ENCODE data around the gene DNAL4. TPM values are rescaled to one million over a fixed set of nuclear protein-coding genes. Genes with fewer than 3 reads are reported as not detected.

DNAL4 gene
- total RNA-seq, 4 donors from 2014 or later, result 9.3 to 15.2 (median 12.8) TPM

DNA sequence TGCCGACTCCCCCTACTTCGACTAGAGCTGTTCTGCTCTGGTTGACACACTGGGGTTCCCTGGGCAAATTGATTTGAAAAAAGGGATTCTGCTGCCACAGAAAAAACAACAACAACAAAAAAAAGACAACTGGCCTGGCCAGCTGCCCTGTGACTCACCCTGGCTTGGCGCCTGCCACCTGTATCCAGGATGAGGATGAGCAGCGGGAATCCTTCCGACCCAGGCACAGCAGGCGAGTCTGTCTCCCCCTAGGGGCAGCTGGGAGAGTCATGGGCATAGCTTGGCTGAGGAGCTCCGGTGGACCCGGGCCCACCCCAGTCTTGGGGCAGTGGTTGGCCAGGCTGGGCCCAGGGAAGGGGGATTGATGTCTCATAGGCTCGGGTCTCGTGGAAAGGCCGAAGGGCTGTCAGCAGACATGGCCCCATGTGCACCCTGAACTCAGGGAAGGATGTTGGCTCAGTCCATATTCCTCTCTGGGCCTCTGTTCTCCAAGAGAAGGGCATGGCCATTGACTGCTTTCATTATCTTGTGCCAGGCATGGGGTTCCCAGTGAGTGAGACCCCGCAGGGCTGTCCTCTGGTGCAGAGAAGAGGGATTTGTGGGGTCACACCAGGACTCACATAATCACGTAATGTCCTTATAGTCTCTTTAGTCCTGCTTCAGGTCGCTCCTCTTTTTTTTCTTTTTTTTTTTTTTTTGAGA lies 27.7 kb downstream of the DNAL4 start:
- 51% methylated on average over 14 of the region's 14 CpGs for WGBS
- Histone ChIP-seq H3K36me3 (no peaks in the 10 kb centered on the region), H3K27me3 (peaks cover 0 to 4% (median 0%) of the 10 kb centered on the region in 4 donors), H3K9me3 (no peaks in the 10 kb centered on the region), H3K4me3 (no peak overlapping the region), H3K27ac (replicated peaks in 1 of 4) (no peak overlapping the region), H3K4me1 (peaks cover 0 to 17% (median 14%) of the 10 kb centered on the region in 4 donors)
- DNase-seq (ENCODE audit: extremely low spot score), result no peak
- intact Hi-C loops (cut with DNase I), result loop anchor here (5.0 kb wide), 1 partner anchor 76 kb away; the partner anchor contains the start of gene NPTXR
- TF ChIP-seq EP300 (IDR thresholded peaks at IDR 0.05), result no peak
- TF ChIP-seq CTCF (IDR thresholded peaks at IDR 0.05), result peak; percentile 45 to 74 (median 53)
- no peak for TF ChIP-seq POLR2A (IDR thresholded peaks at IDR 0.05; ENCODE audit: low read depth)
- peak; percentile 36 to 40 for TF ChIP-seq POLR2AphosphoS5 (IDR thresholded peaks at IDR 0.05)

DNA sequence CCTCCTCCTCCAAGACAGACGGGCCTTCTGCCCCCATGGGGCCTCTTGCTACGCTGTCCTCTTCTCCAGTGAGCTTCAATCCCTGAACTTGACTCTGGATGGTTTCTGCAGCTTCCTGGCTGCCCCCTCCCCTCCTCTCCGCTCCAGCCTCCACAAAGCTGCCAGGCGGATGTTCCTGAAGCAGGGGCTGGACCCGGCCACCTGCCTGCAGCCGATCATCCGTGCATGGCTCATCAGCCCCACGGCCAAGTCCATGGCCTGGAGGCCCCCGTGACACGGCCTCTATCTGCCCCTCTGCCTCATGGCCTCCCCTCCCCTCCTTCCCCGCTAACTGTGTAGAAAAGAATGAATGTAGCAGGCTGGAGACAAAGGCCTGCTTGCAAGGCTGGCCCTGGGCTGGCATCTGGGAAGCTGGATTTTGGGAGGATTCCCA lies 31.4 kb downstream of the DNAL4 start:
- Histone ChIP-seq H3K36me3 (no peaks in the 10 kb centered on the region), H3K9me3 (no peaks in the 10 kb centered on the region), H3K4me1 (peaks cover 0 to 11% (median 7%) of the 10 kb centered on the region in 4 donors), H3K4me3 (no peak overlapping the region), H3K27ac (replicated peaks in 1 of 4) (no peak overlapping the region), H3K27me3 (peaks cover 0 to 4% (median 0%) of the 10 kb centered on the region in 4 donors)
- intact Hi-C loops (cut with DNase I), result no loop called here
- no peak for TF ChIP-seq POLR2A (IDR thresholded peaks at IDR 0.05; ENCODE audit: low read depth)
- no peak for TF ChIP-seq CTCF (IDR thresholded peaks at IDR 0.05)
- DNase-seq (ENCODE audit: extremely low spot score), result no peak
- WGBS, result 79% methylated on average over 6 of the region's 11 CpGs

GRCh38 chr22:38761202-38762162 lies 32.5 kb downstream of the DNAL4 start:
- TF ChIP-seq POLR2A (IDR thresholded peaks at IDR 0.05; ENCODE audit: low read depth), result no peak
- TF ChIP-seq EP300 (IDR thresholded peaks at IDR 0.05), result no peak
- TF ChIP-seq POLR2AphosphoS5 (IDR thresholded peaks at IDR 0.05), result no peak
- TF ChIP-seq CTCF (IDR thresholded peaks at IDR 0.05), result no peak
- H3K9me3 ChIP-seq, result no peaks in the 10 kb centered on the region
- no peaks in the 10 kb centered on the region for H3K36me3 ChIP-seq
- H3K27me3 ChIP-seq, result no peaks in the 10 kb centered on the region
- no peak overlapping the region for H3K4me3 ChIP-seq
- peaks cover 6 to 20% (median 17%) of the 10 kb centered on the region in 4 donors for H3K4me1 ChIP-seq
- whole genome bisulfite sequencing, result 75% methylated on average over 13 of the region's 20 CpGs
- intact Hi-C loops (cut with DNase I), result no loop called here
- no peak for DNase-seq (ENCODE audit: extremely low spot score)
- H3K27ac ChIP-seq (replicated peaks in 1 of 4), result no peak overlapping the region

DNA sequence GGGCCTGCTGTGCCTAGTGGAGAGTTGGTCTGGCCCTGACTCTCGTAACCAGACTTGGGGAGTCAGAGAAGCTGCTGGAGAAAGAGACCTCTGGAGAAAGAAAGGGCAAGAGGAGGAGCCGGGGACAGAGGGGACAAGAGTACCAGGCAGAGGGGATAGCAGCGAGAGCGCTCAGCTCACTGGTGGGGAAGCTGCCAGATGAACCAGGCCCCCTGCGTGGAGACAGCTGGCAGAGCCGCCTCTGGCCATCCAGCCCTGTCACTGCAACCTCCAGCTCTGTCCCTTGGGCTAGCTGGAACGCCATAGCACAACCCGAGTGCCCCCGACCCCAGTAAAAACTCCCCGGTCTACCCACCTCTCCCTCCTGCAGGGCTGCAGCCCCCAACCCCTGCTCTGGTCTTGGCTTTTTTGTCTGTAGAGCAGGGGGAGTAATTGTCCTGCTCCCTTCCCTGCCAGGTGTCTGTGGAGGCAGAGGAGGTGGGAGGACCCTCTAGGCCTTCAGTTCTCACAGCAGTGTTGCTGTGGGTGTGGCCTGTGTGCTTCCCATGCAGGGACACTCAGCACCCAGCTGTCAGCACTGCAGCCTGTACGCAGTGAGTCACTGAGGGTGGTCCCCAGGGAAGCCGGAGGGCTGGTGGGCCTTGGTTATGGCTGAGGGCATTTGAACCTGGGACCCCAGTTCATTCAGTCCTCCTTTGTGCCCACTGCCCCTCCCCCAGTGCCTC lies 33.3 kb downstream of the DNAL4 start:
- TF ChIP-seq EP300 (IDR thresholded peaks at IDR 0.05), result no peak
- TF ChIP-seq POLR2AphosphoS5 (IDR thresholded peaks at IDR 0.05), result no peak
- no peak for TF ChIP-seq CTCF (IDR thresholded peaks at IDR 0.05)
- TF ChIP-seq POLR2A (IDR thresholded peaks at IDR 0.05; ENCODE audit: low read depth), result no peak
- DNase-seq (ENCODE audit: extremely low spot score), result no peak
- WGBS, result 85% methylated on average over 10 of the region's 12 CpGs
- Histone ChIP-seq H3K36me3 (no peaks in the 10 kb centered on the region), H3K9me3 (no peaks in the 10 kb centered on the region), H3K4me1 (peaks cover 8 to 19% (median 16%) of the 10 kb centered on the region in 4 donors), H3K27me3 (no peaks in the 10 kb centered on the region), H3K4me3 (no peak overlapping the region), H3K27ac (replicated peaks in 1 of 4) (no peak overlapping the region)
- intact Hi-C loops (cut with DNase I), result no loop called here

All from esophagus muscularis mucosa (tissue), 4 donors.